CD4-positive, alpha-beta T cell treated with Interleukin-10 for 1 hour (primary cell): ENCODE results near the gene N4BP3.

Source experiments
- DNase-seq: peaks from one replicate; pipeline ENCODE4 v3.0.0-alpha.2; 2020

The N4BP3 gene

GRCh38 chr5:178104492-178104891 is 8.8 kb upstream of the N4BP3 start:
- no peak for DNase-seq

GRCh38 chr5:178106086-178106485 is 7.2 kb upstream of the N4BP3 start:
- DNase-seq, result no peak

- DNase-seq, result no peak
These were observed 6.6 kb upstream of the N4BP3 start for GRCh38 chr5:178106556-178107239.

- no peak for DNase-seq
These were observed 5.5 kb upstream of the N4BP3 start for GRCh38 chr5:178107756-178108310.

- no peak for DNase-seq
These were observed 4.9 kb upstream of the N4BP3 start for GRCh38 chr5:178108446-178108845.

- DNase-seq, result no peak
These were observed 4.4 kb upstream of the N4BP3 start for GRCh38 chr5:178108966-178109365.

GRCh38 chr5:178110511-178110910 is 2.8 kb upstream of the N4BP3 start:
- no peak for DNase-seq

GRCh38 chr5:178111925-178112324 is 1.4 kb upstream of the N4BP3 start:
- no peak for DNase-seq

GRCh38 chr5:178112545-178112944 is 787 bp upstream of the N4BP3 start:
- DNase-seq, result no peak

- DNase-seq, result peak; percentile 12
These were observed 551 bp downstream of the N4BP3 start for GRCh38 chr5:178113841-178114324.

- DNase-seq, result peak; percentile 65
These were observed 1.2 kb downstream of the N4BP3 start for GRCh38 chr5:178114325-178115135.

- DNase-seq, result peak; percentile 44
These were observed 1.9 kb downstream of the N4BP3 start for GRCh38 chr5:178115136-178115813.

- no peak for DNase-seq
These were observed 2.4 kb downstream of the N4BP3 start for GRCh38 chr5:178115814-178116142.

GRCh38 chr5:178116143-178116885 is 3.0 kb downstream of the N4BP3 start:
- peak; percentile 89 for DNase-seq

GRCh38 chr5:178117923-178118701 is 4.8 kb downstream of the N4BP3 start:
- DNase-seq, result no peak

- DNase-seq, result no peak
These were observed 6.7 kb downstream of the N4BP3 start for GRCh38 chr5:178119915-178120606.

- peak; percentile 85 for DNase-seq
These were observed 7.5 kb downstream of the N4BP3 start for GRCh38 chr5:178120607-178121357.

GRCh38 chr5:178121391-178122276 is 8.3 kb downstream of the N4BP3 start:
- no peak for DNase-seq

- DNase-seq, result no peak
These were observed 9.0 kb downstream of the N4BP3 start for GRCh38 chr5:178122346-178122745.
